NOMO-1 treated with DMSO at 0.1 percent for 48 hours (cell line): ENCODE results near the gene AJAP1.

Experiments used
- DNase-seq: peaks from one replicate; lab custom pipeline; 2025; ENCODE audit not compliant: unreplicated experiment; lab: John Stamatoyannopoulos, UW

AJAP1 gene

DNA sequence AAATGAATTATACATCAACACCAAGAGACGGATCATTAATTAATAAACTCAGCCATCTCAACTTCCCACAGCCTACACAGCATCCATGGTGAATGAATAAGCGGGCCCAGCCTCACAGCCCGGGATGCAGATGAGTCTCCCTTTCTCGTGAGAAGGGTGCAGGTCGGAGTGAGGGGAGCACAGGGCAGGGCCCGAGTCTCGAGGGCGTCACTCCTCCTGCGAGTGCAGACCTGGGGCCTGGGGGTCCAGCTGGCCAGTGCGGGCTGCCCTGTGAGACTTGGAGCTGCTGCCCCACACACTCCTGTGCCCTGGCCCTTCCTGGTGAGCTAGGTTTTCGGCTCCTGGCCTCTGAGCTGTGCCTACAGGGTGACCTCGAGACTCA is 74.7 kb downstream of the AJAP1 start:
- no peak for DNase-seq

GRCh38 chr1:4730078-4730477 is 75.7 kb downstream of the AJAP1 start:
- no peak for DNase-seq

DNA sequence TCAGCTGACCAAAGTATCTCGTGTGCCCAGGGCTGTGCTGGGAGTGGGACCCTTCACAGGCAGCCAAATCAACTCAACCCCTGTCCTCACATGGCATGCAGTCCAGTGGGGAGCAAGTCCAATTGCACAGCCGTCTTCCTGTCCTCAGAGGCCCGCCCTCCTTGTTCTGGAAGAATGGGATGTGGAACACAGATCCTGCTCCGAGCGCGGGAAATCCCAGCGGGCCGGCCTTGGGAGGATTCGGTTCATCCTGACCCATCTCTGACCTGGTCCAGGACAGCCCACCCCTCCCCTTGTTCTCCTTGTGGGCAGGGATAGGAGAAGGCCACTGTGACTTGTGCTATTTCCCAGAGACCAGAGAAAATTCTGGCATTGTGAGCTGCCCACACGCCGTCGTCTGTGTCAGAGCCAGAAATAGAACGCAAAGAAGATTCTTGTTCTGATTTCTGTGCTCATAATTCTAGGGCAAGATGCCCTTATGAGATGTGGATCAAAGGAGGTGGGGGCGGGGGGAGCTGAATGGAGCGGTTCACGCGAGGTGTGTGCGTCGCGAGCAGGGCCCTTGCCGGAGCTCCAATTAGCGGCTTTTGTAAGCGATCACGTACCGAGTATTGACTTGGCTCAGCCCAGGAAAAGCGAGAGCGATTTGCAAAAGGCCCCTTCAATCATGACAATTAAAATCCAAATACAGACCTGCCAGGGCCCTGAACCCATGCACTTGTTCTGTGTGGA is 79.2 kb downstream of the AJAP1 start:
- DNase-seq = no peak

DNA sequence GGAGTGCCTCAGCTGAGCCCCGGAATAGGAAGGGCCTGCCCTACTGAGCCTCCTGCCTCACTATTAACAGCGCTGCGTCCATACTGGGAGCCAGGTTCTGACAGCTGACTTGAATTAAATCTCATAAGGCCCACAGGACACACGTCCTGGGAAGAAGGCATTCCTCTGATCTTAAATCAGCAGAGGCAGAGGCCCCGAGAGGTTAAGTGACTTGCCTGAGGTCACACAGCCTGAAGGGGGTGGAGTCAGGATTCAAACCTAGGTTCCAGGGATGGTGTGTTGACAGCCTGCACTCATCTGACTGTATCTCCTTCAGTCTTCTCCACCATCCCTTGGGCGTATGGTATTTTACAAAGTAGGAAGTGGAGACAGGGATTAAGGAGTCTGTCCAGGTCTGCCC is 79.8 kb downstream of the AJAP1 start:
- DNase-seq = no peak

GRCh38 chr1:4734791-4735190 is 80.4 kb downstream of the AJAP1 start:
- no peak for DNase-seq

DNA sequence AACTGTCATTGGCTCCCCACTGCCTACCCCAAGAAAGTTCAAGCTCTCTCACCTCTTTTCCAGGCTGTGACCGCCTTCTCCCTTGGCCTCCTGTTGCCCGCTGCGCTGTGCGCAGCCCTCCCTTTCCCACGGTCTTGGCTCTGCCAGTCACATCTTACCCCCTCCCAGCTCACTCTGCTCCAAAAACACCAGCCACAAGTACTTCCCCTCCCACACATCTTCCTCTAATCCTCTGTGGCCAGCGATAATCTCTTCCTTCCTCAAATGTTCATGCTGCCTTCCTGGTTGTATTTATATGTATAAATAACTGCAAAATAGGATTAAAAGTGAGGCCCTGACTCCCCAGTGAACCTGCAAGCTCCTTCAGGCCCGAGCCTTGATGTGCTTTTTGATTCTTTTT is 81.8 kb downstream of the AJAP1 start:
- peak; percentile 84 for DNase-seq

DNA sequence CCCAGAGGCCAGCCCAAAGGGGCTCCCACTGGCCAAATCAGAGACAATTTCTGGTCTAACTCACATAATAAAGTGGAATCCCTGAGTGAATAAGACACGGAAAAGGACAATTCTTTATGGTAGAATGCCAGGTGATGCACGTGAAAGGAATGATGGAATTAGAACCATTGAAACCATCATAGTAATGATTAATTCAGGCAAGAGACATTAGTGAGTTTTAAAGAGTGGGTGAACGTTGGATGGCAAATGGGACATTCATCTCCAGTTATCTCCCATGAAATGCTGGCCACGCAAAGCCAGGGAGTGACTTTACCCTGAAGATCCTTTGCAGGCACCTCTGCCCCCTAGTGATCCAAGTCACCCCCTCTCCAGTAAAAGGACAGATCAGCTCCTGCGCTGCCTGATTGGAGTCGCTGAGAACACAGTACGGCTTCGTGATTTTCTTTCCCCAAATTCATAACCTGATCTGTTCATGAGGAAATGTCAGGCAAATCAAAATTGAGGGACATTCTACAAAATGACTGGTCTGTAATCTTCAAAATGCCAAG is 87.5 kb downstream of the AJAP1 start:
- DNase-seq = no peak

- no peak for DNase-seq
Observed at GRCh38 chr1:4743978-4744750, 89.8 kb downstream of the AJAP1 start.

DNA sequence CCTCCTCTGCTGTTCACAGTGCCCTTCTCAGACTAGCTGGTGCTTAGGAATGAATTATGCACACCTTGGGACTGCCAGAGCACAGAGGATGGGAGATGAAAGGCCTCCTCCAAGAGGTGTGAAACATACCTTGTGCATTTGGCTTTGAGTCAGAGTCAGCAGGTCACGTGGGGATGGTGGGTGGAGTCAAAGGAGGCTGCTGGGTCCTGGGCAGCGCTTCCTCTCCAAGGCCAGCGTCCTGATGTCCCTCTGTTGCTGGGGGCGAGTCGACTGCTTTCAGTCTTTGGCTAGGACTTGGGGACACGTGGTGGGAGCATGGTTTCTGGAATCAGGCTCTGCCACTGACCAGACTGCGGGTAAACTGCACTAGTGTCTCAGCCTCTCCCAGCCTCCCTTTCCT is 91.2 kb downstream of the AJAP1 start:
- DNase-seq = no peak

- DNase-seq = no peak
Observed at GRCh38 chr1:4749406-4749805, 95.0 kb downstream of the AJAP1 start.

DNA sequence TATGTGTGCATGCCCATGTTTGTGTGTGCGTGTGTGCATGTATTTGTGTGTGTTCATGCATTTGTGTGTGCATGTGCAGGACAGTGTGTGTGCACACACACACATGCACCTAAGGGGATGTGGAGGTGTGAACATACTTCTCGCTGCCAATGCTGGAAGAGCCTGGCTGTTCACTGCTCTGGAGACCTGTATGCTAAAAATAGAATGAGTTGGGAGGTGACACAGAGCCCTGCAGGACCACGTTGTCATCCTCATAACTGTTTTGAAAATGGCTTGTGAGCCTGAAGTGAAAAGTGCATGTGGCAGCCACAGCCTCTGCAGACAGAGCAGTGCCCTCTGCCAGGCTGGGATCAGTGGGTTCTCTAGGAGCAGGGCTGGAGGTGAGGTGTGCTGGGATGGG is 95.8 kb downstream of the AJAP1 start:
- DNase-seq = no peak

GRCh38 chr1:4752059-4752458 is 97.7 kb downstream of the AJAP1 start:
- no peak for DNase-seq

DNA sequence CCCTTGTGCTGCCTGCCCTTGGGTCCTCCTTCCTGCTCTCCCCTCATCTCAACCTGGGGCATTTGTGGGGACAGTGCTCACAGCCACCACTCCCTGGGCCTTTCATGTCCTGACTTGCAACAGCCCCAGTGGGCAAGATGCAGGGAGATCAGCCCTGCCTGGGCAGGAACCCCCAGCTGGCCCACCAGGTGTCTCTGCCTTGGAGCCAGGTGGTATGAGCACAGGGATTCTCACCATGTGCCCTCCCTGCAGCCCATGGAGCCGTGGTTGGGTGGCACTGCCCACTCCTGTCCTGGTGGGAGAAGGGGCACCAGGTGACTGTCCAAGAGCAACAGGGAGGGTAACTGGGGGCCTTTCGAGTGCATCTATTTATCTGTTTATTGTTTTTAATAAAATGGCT is 100.4 kb downstream of the AJAP1 start:
- DNase-seq = no peak

DNA sequence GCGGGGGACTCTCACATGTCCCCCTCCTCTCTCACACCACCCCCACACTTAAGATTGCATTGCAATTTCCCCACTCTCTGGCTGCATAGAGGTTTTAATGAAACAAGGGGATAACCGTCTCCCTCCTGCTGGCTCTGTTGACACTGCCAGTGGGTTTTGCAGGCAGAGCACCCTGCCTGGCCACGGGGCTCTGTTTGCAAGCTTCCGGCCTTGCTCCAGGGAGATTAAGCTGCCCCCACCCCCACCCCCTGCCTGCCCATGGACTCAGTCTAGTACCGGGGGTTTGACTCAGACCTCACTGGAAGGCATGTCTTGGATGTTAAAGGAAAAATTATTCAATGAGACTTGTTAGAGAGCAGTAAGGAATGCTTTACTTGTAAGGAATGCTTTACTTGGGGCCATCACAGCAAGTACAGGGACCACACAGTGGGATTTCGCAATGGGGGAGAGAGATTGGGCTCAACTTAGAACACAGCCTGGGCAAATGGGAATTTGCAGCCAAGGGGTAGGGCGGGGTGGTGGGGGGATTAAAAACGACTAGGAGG is 101.0 kb downstream of the AJAP1 start:
- DNase-seq = no peak

DNA sequence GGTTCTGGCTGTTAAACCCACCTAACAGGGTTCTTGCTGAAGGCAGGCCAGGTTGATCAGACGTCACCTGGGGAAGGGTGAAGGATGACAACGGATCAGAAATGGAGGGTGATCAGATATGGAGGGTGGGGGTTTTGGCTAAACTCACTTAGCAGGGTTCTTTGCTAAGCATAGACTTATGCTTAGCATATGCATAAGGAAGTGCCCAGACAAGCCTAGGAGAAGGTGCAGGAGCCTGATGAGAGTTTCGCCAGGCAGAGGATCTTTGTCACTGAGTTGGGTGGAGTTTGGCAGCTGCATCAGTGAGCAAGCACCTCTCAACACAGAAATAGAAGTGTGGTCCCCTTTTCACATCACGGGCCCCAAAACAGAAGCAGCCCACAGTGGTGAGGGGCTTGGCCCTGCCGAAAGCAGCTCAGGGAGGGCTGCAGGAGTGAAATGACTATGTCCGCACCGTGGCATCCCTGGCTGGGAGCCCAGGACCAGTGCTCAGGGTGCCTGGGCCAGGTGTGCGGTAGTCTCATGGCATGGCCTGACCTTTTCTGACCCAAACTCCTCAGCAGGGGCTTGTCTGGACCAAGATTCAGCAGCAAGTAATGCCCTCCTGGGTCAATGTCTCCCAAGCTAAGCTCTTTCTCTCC is 101.6 kb downstream of the AJAP1 start:
- DNase-seq = no peak

GRCh38 chr1:4756851-4757580 is 102.6 kb downstream of the AJAP1 start:
- DNase-seq = no peak

DNA sequence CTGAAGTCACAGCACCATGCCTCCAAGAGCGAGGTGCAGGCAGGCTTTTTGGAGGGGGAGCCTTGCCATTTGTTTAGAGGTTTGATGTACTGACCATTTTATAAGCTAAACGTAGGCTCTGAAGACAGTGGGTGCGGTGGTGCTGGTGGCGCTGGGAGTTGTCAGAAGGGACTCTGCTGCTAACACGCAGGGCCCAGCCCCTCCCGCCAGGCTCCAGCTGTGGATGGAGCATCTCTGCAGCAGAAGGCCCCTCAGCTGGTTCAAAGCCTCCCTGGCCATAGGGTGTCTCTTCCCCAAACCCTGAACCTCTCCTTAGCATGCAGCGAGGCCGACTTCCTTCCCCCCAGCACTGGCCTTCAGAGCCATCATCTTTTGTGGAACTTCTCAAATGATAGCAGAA is 105.3 kb downstream of the AJAP1 start:
- no peak for DNase-seq

- no peak for DNase-seq
Observed at GRCh38 chr1:4760088-4760487, 105.7 kb downstream of the AJAP1 start.

DNA sequence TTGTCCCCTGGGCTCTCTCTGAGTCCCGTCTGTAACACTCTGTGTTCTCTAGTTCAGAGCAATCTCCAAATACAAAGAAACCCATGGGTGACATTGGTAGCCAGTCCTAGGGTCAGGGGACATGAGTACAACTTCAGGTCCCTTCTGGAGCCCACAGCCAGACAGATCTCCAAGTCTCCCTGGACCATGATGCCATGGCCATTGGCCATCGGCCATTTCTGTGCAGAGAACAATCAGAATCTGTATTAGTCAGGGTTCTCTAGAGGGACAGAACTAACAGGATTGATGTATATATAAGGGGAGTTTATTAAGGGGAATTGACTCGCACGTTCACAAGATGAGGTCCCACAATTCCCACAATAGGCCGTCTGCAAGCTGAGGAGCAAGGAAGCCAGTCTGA is 106.9 kb downstream of the AJAP1 start:
- DNase-seq = no peak

DNA sequence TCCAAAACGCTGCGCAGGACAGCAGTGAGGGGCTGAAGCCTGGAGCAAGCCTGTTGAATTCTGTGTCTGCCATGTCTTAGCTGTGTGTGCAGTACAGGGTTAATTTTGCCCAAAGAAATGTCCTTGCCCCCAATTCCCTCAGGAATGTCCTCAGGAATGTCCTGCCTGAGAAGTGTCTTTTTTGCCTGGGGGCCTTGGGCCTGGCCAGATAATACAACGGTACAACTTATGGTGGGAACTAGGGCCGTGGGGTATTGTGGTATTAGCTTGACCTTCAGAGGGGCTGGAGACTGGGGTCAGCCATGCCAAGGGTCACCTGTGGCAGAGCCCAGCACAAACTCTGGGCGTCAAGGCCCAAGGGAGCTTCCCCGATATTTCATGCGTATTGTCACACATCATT is 107.7 kb downstream of the AJAP1 start:
- no peak for DNase-seq

DNA sequence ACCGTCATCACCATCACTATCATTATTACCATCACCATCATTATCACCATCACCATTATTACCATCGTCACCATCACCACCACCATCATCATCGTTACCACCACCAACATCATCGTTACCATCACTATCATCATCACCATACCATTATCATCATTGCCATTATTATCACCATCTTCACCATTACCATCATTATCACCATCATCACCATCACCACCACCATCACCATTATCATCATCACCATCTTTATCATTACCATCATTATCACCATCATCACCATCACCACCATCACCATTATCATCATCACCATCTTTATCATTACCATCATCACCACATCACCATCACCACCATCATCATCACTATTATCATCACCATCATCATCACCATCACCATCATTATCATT is 112.9 kb downstream of the AJAP1 start:
- DNase-seq = no peak
